HG03354 (cell line): ENCODE data around the gene AOPEP.
"Not testable (repeated sequence)": the region's sequence is repeated elsewhere in the genome, so short reads cannot be mapped to it uniquely, and the experiment has no call there.

Source experiments
- ATAC-seq: cut with Tn5 transposase; IDR thresholded peaks from one replicate; pipeline ENCODE4 v1.9.1; 2021; ENCODE audit warnings: mild to moderate bottlenecking; ENCODE audit not compliant: unreplicated experiment, poor library complexity, severe bottlenecking

The AOPEP gene

GRCh38 chr9:94966046-94966445 lies 239.5 kb downstream of the AOPEP start:
- not testable (repeated sequence) for ATAC-seq

- ATAC-seq: no peak
Measured at GRCh38 chr9:94967482-94967881, 241.0 kb downstream of the AOPEP start.

GRCh38 chr9:94971378-94972131 lies 245.1 kb downstream of the AOPEP start:
- no peak for ATAC-seq

GRCh38 chr9:94973451-94973941 lies 247.0 kb downstream of the AOPEP start:
- ATAC-seq: no peak

- ATAC-seq: no peak
Measured at GRCh38 chr9:94974154-94974879, 247.8 kb downstream of the AOPEP start.

GRCh38 chr9:94975480-94975879 lies 249.0 kb downstream of the AOPEP start:
- ATAC-seq: no peak

GRCh38 chr9:94976077-94976476 lies 249.6 kb downstream of the AOPEP start:
- ATAC-seq: no peak

- no peak for ATAC-seq
Measured at GRCh38 chr9:94977416-94977815, 250.9 kb downstream of the AOPEP start.

- ATAC-seq: no peak
Measured at GRCh38 chr9:94979904-94980507, 253.5 kb downstream of the AOPEP start.

- no peak for ATAC-seq
Measured at GRCh38 chr9:94980947-94981722, 254.6 kb downstream of the AOPEP start.

- ATAC-seq: no peak
Measured at GRCh38 chr9:94981723-94982090, 255.2 kb downstream of the AOPEP start.

GRCh38 chr9:94982211-94982610 lies 255.7 kb downstream of the AOPEP start:
- ATAC-seq: no peak

GRCh38 chr9:94983552-94983951 lies 257.1 kb downstream of the AOPEP start:
- no peak for ATAC-seq

- no peak for ATAC-seq
Measured at GRCh38 chr9:94984891-94985476, 258.5 kb downstream of the AOPEP start.

- ATAC-seq: no peak
Measured at GRCh38 chr9:94985649-94986048, 259.1 kb downstream of the AOPEP start.

GRCh38 chr9:94987731-94988130 lies 261.2 kb downstream of the AOPEP start:
- no peak for ATAC-seq

- ATAC-seq: no peak
Measured at GRCh38 chr9:94990897-94991561, 264.5 kb downstream of the AOPEP start.

- no peak for ATAC-seq
Measured at GRCh38 chr9:94991961-94992907, 265.7 kb downstream of the AOPEP start.
